Neural cell (in vitro differentiated cells): Measurements from ENCODE around the gene ITFG1.

Source experiments
- EP300 ChIP-seq: fragments of 450-650 bp; conservative IDR thresholded peaks from 2 replicates; pipeline ENCODE4 v1.6.1; 2014; ENCODE audit warnings: antibody characterized with exemption, mild to moderate bottlenecking, moderate library complexity; ENCODE audit not compliant: poor library complexity, severe bottlenecking
- EZH2 ChIP-seq: fragments of 200-600, 300-800 bp; shearing (Covaris generic), sonication (generic); IDR thresholded peaks from 2 replicates; pipeline ENCODE4 v1.6.1; 2014; ENCODE audit warnings: antibody characterized with exemption, low read length, borderline replicate concordance, mild to moderate bottlenecking; ENCODE audit not compliant: insufficient read depth, poor library complexity, severe bottlenecking
- POLR2AphosphoS5 ChIP-seq: IDR thresholded peaks from 2 replicates; pipeline ENCODE4 v1.6.1; 2012
- RAD21 ChIP-seq: fragments of 450-650 bp; conservative IDR thresholded peaks from 2 replicates; pipeline ENCODE4 v1.6.1; 2014; ENCODE audit warnings: antibody characterized with exemption, mild to moderate bottlenecking, moderate library complexity
- TF ChIP-seq, protein P1 (sequence below): fragments of 450-650 bp; IDR thresholded peaks from 2 replicates; pipeline ENCODE4 v1.5.1; 2014; ENCODE audit warnings: antibody characterized with exemption, mild to moderate bottlenecking, moderate library complexity; ENCODE audit not compliant: poor library complexity, severe bottlenecking
- TF ChIP-seq, protein P2 (sequence below): IDR thresholded peaks from 2 replicates; pipeline ENCODE4 v1.6.1; 2012; ENCODE audit warnings: borderline replicate concordance

DNA sequence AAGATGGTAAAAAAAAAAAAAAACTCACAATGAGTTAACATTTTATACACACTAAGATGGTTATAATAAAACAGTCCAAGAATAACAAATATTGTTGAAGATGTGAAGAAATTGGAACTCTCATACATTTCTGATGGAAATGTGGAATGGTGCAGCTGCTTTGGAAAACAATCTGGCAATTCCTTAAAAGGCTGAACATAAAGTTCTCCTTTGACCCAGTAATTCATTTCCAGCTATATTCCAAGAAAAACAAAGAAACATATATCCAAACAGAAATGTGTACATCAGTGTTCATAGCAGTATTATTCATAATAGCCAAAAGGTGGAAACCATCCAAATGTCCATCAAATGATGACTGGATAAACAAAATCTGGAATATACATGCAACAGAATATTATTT, 219.8 kb downstream of the ITFG1 start:
- TF ChIP-seq RAD21 = no peak
- TF ChIP-seq, protein P1, sequence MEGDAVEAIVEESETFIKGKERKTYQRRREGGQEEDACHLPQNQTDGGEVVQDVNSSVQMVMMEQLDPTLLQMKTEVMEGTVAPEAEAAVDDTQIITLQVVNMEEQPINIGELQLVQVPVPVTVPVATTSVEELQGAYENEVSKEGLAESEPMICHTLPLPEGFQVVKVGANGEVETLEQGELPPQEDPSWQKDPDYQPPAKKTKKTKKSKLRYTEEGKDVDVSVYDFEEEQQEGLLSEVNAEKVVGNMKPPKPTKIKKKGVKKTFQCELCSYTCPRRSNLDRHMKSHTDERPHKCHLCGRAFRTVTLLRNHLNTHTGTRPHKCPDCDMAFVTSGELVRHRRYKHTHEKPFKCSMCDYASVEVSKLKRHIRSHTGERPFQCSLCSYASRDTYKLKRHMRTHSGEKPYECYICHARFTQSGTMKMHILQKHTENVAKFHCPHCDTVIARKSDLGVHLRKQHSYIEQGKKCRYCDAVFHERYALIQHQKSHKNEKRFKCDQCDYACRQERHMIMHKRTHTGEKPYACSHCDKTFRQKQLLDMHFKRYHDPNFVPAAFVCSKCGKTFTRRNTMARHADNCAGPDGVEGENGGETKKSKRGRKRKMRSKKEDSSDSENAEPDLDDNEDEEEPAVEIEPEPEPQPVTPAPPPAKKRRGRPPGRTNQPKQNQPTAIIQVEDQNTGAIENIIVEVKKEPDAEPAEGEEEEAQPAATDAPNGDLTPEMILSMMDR = no peak
- no peak for TF ChIP-seq EZH2
- no peak for TF ChIP-seq EP300
- TF ChIP-seq POLR2AphosphoS5 = no peak
- TF ChIP-seq, protein P2, sequence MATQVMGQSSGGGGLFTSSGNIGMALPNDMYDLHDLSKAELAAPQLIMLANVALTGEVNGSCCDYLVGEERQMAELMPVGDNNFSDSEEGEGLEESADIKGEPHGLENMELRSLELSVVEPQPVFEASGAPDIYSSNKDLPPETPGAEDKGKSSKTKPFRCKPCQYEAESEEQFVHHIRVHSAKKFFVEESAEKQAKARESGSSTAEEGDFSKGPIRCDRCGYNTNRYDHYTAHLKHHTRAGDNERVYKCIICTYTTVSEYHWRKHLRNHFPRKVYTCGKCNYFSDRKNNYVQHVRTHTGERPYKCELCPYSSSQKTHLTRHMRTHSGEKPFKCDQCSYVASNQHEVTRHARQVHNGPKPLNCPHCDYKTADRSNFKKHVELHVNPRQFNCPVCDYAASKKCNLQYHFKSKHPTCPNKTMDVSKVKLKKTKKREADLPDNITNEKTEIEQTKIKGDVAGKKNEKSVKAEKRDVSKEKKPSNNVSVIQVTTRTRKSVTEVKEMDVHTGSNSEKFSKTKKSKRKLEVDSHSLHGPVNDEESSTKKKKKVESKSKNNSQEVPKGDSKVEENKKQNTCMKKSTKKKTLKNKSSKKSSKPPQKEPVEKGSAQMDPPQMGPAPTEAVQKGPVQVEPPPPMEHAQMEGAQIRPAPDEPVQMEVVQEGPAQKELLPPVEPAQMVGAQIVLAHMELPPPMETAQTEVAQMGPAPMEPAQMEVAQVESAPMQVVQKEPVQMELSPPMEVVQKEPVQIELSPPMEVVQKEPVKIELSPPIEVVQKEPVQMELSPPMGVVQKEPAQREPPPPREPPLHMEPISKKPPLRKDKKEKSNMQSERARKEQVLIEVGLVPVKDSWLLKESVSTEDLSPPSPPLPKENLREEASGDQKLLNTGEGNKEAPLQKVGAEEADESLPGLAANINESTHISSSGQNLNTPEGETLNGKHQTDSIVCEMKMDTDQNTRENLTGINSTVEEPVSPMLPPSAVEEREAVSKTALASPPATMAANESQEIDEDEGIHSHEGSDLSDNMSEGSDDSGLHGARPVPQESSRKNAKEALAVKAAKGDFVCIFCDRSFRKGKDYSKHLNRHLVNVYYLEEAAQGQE = no peak
